GM12864 (cell line): Measurements from ENCODE around the gene CDT1.

Experiments
- DNase-seq: peaks from one replicate; pipeline ENCODE4 v3.0.0-alpha.2; 2011; ENCODE audit warnings: low read depth
- H3K4me3 ChIP-seq: 2 replicates; pipeline ENCODE4 v1.5.1; 2011; ENCODE audit warnings: mild to moderate bottlenecking, low read depth, low read length, control low read depth
- TF ChIP-seq, protein P1 (sequence below): IDR thresholded peaks from 2 replicates; pipeline ENCODE4 v1.5.1; 2011; ENCODE audit warnings: low read depth, mild to moderate bottlenecking, moderate library complexity, low read length, control low read depth, inconsistent platforms; ENCODE audit errors: missing control alignments

The CDT1 gene

GRCh38 chr16:88762941-88763340 is 40.6 kb upstream of the CDT1 start:
- no peak overlapping the region for H3K4me3 ChIP-seq
- no peak for DNase-seq
- TF ChIP-seq, protein P1, sequence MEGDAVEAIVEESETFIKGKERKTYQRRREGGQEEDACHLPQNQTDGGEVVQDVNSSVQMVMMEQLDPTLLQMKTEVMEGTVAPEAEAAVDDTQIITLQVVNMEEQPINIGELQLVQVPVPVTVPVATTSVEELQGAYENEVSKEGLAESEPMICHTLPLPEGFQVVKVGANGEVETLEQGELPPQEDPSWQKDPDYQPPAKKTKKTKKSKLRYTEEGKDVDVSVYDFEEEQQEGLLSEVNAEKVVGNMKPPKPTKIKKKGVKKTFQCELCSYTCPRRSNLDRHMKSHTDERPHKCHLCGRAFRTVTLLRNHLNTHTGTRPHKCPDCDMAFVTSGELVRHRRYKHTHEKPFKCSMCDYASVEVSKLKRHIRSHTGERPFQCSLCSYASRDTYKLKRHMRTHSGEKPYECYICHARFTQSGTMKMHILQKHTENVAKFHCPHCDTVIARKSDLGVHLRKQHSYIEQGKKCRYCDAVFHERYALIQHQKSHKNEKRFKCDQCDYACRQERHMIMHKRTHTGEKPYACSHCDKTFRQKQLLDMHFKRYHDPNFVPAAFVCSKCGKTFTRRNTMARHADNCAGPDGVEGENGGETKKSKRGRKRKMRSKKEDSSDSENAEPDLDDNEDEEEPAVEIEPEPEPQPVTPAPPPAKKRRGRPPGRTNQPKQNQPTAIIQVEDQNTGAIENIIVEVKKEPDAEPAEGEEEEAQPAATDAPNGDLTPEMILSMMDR: no peak

GRCh38 chr16:88763502-88764053 is 40.0 kb upstream of the CDT1 start:
- no peak overlapping the region for H3K4me3 ChIP-seq
- no peak for DNase-seq
- TF ChIP-seq, protein P1: no peak

- DNase-seq: no peak
- TF ChIP-seq, protein P1: no peak
These were observed 39.5 kb upstream of the CDT1 start for GRCh38 chr16:88764080-88764479.

DNA sequence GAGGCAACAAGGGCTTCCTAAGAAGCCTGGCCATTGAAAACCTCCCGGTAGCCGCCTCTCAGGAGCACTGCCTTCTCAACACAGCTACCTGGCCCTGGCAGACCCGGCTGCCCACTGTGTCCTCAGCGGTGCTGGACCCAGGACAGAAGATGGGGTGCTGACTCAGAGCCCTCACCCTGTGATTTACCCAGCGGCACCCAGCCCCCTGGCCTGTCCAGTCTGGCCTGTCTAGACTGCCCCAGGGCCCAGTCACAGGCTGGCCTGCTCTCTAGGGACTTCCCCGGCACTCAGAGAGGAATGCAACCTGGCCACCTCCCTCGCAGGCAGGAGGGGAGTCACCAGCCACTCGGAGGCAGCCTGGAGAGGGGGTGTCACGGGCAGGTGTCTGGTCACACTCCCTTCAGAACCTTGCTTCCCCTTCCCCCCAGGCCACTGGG is 38.7 kb upstream of the CDT1 start:
- no peak for DNase-seq

More at GRCh38 chr16:88764080-88764479, 39.5 kb upstream of the CDT1 start:
- no peak overlapping the region for H3K4me3 ChIP-seq

GRCh38 chr16:88766975-88767374 is 36.6 kb upstream of the CDT1 start:
- DNase-seq: no peak
- H3K4me3 ChIP-seq: no peak overlapping the region
- TF ChIP-seq, protein P1: no peak

More for the DNA sequence above, 38.7 kb upstream of the CDT1 start:
- TF ChIP-seq, protein P1: no peak
- no peak overlapping the region for H3K4me3 ChIP-seq

DNA sequence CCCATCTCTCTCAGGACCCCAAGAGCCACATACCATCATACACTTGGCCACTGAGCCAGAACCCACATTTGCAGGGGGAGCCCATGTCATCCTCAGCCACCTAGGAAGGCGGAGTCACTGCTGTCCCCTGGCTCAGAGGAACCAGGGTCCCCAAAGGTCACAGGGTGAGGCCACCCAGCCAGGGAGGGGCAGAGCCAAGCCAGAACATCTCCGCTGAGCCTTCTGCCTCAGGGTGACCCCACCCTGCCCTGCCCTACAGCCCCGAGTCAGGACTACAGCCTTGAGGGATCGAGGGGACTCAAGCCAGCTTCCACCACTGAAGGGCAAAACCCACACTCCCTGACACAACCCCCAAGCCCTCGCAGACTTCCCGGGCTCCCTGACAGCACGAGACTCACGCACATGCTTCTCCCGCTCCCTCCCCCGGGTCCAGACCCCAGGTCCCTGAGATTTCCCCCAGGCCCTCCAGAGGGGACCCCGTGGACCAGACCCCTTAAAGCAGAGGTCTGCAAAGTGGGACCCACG is 36.0 kb upstream of the CDT1 start:
- DNase-seq: no peak
- TF ChIP-seq, protein P1: no peak
- H3K4me3 ChIP-seq: no peak overlapping the region
